ENCODE data around the gene CACNA1F.

CACNA1F gene

GRCh38 chrX:49257846-49258748 is 25.0 kb upstream of the CACNA1F start:
- DNase-seq (ENCODE audit: low read depth), result no peak

DNA sequence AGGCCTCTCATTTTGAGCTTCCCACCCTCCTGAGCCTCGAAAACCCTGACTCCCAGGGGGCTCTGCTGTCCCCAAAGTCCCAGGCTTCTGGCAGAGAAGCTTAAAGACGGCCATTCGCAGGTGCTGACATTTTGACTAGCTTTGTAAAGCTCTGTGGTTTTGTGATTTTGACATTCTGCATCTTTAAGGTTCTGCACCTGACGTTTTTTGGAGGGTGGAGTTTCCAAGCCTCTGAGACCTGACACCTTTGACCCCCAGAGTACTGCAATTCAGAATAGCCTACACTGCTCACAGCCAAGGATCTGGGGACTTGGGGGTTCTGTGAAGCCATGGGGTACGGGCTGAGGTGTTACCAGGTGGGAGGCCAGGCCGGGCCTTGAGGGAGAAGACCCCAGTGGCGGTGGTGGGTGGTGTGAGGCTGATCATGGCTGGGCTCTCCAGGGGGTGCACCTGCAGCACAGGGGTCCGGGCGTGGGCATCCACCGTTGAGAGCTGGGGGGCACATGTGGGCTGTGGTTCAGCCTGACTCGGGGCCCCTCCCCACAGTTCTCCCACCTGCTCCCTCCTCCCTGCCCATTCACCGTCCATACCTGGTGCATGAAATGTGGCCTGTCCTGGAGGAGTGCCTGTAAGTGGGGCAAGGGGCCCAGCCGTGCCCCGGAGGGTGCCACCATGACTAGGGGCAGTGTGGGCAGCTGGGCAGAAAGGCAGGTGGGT is 24.1 kb upstream of the CACNA1F start:
- DNase-seq (ENCODE audit: low read depth), result no peak

DNA sequence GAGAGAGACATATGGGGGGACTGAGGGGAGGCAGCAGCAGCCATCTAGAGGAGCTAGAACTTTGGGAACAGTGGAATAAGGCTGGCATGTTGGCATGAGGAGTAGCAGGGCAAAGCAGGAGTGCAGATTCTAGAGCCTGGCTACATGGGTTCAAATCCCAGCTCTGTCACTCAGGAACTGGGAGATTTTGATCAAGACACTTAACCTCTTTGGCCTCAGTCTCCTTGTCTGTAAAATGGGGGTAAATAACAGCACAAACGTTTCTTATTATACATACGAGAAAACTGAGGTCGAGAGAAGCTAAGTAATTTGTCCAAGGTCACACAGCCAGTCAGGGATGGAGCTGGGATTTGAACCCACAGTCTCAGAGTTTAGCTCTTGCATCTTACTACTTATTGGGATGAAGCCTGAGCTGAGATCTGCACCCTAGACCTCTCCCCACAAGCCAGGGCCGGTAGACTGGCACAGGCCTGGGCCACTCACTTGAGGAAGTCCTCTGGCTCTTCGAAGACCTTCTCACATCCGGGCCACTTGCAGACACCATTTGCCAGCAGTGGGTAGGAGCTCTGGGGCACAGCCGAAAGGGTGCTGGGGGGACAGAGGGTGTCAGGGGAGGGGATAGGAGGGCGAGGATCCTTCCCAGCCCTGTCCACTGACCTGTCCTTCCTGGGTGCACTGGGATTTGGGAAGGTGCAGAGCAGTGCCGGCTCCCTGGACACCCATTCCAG is 23.3 kb upstream of the CACNA1F start:
- DNase-seq (ENCODE audit: low read depth), result no peak

DNA sequence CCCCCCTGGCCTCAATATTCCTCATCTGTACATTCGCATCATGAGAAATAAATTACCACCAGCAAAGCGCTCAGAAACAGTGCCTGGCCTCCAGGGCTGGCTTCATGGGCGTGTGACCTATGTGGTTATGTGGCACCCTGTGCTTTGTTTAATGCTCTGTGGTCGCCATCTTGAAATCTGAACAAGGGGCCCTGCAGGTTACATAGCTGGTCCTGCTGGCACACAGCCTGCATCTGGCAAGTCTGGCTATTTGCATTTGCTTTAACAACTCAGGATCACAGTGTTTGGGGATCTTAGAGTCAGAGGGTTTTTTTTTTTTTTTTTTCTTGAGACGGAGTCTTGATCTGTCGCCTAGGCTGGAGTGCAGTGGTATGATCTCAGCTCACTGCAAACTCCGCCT is 21.5 kb upstream of the CACNA1F start:
- no peak for DNase-seq (ENCODE audit: low read depth)

GRCh38 chrX:49251325-49251724 is 18.2 kb upstream of the CACNA1F start:
- DNase-seq (ENCODE audit: low read depth), result no peak

GRCh38 chrX:49250578-49250977 is 17.4 kb upstream of the CACNA1F start:
- DNase-seq (ENCODE audit: low read depth), result no peak

DNA sequence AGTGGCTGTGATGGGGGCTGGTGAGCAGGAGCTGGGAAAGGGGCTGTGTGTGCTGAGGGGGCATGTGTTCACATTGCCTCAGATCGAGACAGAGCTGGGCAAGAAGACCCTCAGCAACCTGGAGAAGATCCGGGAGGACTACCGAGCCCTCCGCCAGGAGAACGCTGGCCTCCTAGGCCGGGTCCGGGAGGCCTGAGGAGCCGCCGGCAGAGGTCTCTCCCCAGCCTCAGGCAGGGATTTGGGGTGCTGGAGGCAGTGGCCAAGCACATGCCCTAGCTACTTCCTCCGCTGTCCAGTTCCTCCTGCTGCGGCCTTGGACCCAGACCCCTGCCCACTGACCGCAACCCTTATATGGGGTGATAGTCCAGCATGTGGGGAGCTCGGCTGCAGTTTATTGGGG is 16.9 kb upstream of the CACNA1F start:
- no peak for DNase-seq (ENCODE audit: low read depth)

GRCh38 chrX:49249616-49250015 is 16.5 kb upstream of the CACNA1F start:
- DNase-seq (ENCODE audit: low read depth), result no peak

GRCh38 chrX:49249071-49249470 is 15.9 kb upstream of the CACNA1F start:
- no peak for DNase-seq (ENCODE audit: low read depth)

DNA sequence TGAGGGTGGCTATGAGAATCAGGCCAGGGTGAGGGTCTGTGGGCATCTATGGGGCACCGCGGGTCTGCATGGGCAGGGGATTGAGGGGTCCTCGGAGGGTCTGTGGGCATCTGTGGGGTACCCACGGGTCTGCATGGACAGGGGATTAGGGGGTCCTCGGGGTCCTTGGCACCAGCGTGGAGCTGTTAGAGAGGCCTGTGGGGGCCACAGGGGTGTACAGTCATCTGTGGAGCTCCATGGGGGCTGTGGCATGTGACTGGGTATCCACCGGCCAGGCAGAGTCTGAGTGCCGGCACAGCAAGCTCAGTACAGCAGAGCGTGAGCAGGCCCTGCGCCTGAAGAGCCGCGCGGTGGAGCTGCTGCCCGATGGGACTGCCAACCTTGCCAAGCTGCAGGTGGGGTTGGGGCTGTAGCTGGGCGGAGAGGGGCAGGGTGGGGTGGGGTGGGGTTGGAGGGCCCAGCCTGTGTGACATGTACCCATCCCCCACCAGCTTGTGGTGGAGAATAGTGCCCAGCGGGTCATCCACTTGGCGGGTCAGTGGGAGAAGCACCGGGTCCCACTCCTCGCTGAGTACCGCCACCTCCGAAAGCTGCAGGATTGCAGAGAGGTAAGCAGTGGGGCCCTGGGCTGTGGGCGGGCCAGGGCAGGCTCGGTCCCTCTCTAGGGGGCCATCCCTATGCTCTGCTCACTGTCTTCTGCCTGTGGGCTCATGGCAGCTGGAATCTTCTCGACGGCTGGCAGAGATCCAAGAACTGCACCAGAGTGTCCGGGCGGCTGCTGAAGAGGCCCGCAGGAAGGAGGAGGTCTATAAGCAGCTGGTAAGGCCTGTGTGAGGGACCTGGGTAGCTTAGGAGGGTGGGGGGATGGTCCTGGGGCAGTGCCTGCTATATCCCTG is 15.0 kb upstream of the CACNA1F start:
- no peak for DNase-seq (ENCODE audit: low read depth)

DNA sequence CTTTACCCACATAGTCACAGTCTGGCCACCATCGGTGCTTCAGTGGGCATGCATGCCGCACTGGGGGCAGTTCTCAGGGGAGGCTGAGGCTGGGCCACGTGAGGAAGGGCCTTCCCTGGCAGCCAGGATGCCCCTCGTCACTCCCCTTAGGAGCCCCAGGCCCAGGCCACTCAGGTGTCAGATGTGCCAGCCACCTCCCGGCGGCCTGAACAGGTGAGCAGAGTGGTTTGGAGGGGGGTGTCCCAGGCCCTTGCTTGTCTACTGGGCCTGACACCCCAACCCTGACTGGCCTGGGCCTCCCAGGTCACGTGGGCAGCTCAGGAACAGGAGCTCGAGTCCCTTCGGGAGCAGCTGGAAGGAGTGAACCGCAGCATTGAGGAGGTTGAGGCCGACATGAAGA is 14.2 kb upstream of the CACNA1F start:
- DNase-seq (ENCODE audit: low read depth), result no peak

DNA sequence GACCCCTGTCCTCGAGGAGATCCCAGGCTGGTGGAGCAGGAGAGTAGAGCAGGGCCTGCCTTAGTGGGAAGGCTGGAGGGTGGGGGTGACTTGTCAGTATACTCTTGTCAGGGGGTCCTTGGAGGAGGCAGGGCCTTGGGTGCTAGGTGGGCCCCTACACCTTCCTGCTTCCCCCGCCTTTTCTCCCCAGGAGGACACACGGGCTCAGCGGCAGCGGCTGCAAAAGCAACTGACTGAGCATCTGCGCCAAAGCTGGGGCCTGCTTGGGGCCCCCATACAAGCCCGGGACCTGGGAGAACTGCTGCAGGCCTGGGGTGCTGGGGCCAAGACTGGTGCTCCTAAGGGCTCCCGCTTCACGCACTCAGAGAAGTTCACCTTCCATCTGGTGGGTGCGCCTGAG is 13.4 kb upstream of the CACNA1F start:
- no peak for DNase-seq (ENCODE audit: low read depth)

GRCh38 chrX:49244207-49244606 is 11.1 kb upstream of the CACNA1F start:
- no peak for DNase-seq (ENCODE audit: low read depth)

DNA sequence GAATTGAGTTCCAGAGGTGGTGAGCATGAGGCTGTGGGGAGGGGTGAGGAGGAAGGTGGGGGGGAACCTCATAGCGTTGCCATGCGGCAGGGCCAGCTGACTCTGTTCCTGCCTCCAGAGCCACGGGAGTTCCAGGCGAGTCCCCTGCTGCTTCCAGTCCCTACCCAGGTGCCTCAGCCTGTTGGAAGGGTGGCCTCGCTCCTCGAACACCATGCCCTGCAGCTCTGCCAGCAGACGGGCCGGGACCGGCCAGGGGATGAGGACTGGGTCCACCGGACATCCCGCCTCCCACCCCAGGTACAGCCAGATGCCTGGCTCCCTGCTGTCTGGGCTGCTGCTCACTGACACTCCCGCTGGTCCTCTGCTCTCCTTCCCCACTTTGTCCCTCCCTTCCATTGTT is 10.0 kb upstream of the CACNA1F start:
- DNase-seq (ENCODE audit: low read depth), result no peak

DNA sequence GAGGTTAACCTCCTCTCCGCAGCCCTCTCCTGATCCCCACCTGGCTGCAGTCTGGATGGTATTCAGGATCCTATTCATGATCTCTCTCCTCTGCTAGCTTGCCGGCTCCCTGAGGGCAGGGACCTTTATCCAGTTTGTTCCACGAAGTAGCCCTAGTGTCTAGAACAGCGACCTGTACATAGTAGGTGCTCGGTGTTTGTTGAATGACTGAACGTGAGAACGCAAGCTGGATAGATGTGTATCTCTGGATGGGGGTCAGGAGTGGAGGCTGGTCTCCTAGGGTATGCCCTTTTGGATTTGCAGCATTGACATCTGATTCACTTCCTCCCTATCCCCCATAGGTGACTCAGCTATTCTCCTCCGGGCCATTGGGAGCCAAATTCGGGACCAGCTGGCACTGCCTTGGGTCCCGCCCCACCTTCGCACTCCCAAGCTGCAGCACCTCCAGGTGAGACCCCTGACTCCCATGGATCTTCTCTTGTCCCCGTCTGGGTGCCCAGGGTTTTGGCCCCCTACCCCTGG is 9.5 kb upstream of the CACNA1F start:
- no peak for DNase-seq (ENCODE audit: low read depth)

GRCh38 chrX:49238735-49239134 is 5.6 kb upstream of the CACNA1F start:
- DNase-seq (ENCODE audit: low read depth), result no peak

DNA sequence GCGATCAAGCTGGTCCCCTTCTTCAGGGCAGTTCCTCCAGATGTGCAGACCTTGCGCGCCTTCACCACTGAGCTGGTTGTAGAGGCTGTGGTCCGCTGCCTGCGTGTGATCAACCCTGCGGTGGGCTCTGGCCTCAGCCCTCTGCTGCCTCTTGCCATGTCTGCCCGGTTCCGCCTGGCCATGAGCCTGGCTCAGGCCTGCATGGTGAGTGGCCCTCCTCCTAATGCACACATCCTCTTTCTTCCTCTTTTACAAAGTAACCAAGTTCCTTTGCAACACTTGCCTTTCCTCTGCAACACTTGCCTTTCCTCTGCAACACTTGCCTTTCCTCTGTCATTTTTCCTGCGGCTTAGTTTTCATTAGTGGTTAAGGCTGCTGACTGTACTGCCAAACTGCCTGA is 3.9 kb upstream of the CACNA1F start:
- DNase-seq (ENCODE audit: low read depth), result no peak

DNA sequence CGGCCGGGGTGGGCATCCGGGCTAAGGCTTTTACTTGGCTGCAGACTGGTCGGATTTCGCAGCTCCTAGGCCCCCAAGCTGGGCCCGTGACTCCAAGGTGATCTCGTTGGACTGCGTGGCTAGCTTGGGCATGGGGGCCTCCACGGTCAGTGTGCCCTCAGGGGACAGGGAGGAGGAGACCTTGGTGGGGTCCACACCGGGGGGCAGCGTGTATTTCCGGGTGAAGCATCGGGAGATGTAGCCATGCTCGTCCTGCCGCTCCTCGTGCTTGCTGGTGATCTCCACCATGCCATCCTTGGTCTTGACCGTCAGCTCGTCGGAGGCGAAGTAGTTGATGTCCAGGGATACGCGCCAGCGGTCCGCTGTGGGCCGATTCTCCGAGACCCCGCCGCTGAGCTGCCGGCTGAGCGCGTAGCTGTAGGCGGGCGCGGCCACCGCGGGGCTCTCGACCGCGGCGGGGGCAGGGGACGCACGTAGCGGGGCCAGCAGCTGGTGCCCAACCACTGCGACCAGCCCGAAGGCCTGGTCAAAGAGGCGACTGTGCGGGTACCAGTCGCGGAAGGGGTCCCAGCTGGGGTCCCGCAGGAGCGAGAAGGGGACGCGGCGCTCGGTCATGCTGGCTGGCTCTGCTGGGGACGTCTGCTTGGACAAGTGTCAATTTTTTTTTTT is 881 bp upstream of the CACNA1F start:
- no peak for DNase-seq (ENCODE audit: low read depth)

DNA sequence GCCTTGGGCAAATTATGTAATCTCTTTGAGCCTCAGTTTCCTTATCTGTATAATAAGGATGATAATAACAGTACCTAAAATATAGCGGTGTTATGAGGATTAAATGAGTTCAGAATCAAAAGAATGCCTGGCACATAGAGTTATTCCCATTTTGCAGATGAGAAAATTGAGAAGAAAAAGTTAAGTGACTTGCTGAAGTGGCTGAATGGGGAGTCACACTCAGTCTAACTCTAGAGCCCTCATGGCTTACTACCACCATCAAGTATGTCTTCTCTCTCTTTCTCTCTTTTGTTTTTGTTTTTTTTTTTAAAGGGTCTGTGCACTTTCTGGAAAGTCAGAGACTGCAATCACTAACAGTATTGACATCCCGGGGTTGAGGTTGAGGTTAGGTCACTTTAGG is 615 bp downstream of the CACNA1F start:
- DNase-seq (ENCODE audit: low read depth), result no peak

DNA sequence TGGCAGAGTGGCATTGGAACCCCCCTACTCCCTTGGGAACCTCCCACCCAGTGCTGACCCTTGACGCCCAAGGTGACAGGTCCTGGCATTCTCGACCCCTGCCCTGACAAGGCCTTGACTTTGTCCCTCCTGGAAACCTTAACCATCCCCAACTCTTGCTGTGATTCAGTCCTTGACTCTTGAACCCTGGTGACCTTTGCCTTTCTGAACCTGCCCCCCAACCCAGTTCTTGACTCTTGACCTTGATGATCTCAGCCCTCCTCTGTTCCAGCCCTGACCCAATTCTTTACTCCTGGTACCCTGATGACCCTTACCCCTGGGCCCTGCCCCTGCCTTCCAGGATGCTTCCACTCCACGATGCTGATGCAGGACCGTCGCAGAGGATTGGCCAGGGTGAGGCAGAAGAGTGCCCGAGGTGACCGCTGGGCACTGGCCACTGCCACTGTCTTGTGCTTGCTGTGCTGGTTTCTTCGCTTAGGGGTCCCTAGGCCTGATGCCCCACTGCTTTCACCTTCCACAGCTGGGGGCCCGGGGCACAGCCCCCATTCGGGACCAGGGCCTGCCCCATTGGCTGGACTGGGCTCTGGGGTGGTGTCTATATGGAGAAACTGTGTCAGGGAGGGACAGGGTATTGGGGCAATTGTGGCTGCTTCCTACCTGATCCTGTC is 1.7 kb downstream of the CACNA1F start:
- no peak for DNase-seq (ENCODE audit: low read depth)

Measured in activated T-cell treated with anti-CD3 and anti-CD28 coated beads for 24 hours (primary cell).